K562 (cell line): ENCODE data around the gene NAV2. TPM values are rescaled to one million over a fixed set of nuclear protein-coding genes. Genes with fewer than 3 reads are reported as not detected.

Experiments used
- ATAC-seq: fragments of 200-7000 bp; cut with Tn5 transposase; 3 replicates; pipeline ENCODE4 v1.9.1; 2020; ENCODE audit warnings: moderate library complexity
- BruUV-seq: library from RNA; stranded (reverse); fragments of 400-500 nt; replicated peaks from 2 replicates; lab custom pipeline; 2021; lab: Mats Ljungman, UMichigan
- CTCF ChIA-PET: fragments of 300-600 bp; formaldehyde crosslinking; extraction: SDS; loops from one replicate; lab custom pipeline; 2021; ENCODE audit warnings: low intra/inter-chr PET ratio; lab: Yijun Ruan, JAX
- POLR2A ChIA-PET: fragments of 300-600, 350-650 bp; sonication (Branson Sonifier 250); formaldehyde crosslinking; extraction: SDS; loops from one replicate; lab custom pipeline; 2021; ENCODE audit warnings: antibody characterized with exemption, inconsistent platforms; lab: Yijun Ruan, JAX
- DNase-seq, 4 experiments: peaks; one replicate each; pipeline versions ENCODE4 v3.0.0 to v3.0.0-alpha.2; 2011 to 2018; ENCODE audit warnings: low spot score in 3 of 4, mixed read lengths in 3 of 4; ENCODE audit errors: extremely low read depth in 1 of 4
- FAIRE-seq: peaks from 2 replicates; lab custom pipeline; 2011; peaks lifted over from hg19 to GRCh38; lab: Jason Lieb, UNC
- H2AFZ ChIP-seq: 2 replicates; pipeline ENCODE4 v1.6.0; 2011; ENCODE audit warnings: low read depth, low read length, control low read depth, inconsistent platforms
- H3K27ac ChIP-seq: fragments of 200-600 bp; 3 replicates; pipeline ENCODE4 v1.8.0; 2011; ENCODE audit warnings: low read depth, mild to moderate bottlenecking, control low read depth, inconsistent platforms, low read length, moderate library complexity, mixed read lengths; ENCODE audit errors: extremely low read depth
- H3K27me3 ChIP-seq, 2 experiments: fragments of 300-600 bp in 1 of 2; 2 replicates in 1 of 2; 3 replicates in 1 of 2; pipeline versions ENCODE4 v1.6.0 to v1.8.0; 2011; ENCODE audit warnings: inconsistent platforms in 2 of 2, low read length in 2 of 2, mild to moderate bottlenecking in 1 of 2, mixed read lengths in 1 of 2, moderate library complexity in 1 of 2; ENCODE audit not compliant: control insufficient read depth in 2 of 2, insufficient read depth in 2 of 2
- H3K36me3 ChIP-seq: fragments of 300-600 bp; 3 replicates; pipeline ENCODE4 v1.8.0; 2011; ENCODE audit warnings: mild to moderate bottlenecking, low read length, inconsistent platforms; ENCODE audit not compliant: control insufficient read depth, insufficient read depth
- H3K4me1 ChIP-seq, 2 experiments: fragments of 200-600 bp in 1 of 2; replicated peaks in 1 of 2; 2 replicates in 1 of 2; 3 replicates in 1 of 2; pipeline versions ENCODE4 v1.5.1 to v1.8.0; 2011; ENCODE audit warnings: inconsistent platforms in 2 of 2, low read length in 2 of 2, mild to moderate bottlenecking in 1 of 2, mixed read lengths in 1 of 2, moderate library complexity in 1 of 2; ENCODE audit not compliant: control insufficient read depth in 2 of 2, insufficient read depth in 2 of 2
- H3K4me2 ChIP-seq: 2 replicates; pipeline ENCODE4 v1.6.1; 2011; ENCODE audit warnings: low read length, control low read depth, inconsistent platforms, mixed read lengths; ENCODE audit not compliant: insufficient read depth
- H3K4me3 ChIP-seq: fragments of 200-600 bp; sonication (generic), shearing (Covaris generic); 2 replicates; pipeline ENCODE4 v1.5.1; 2016; ENCODE audit warnings: control low read depth, inconsistent platforms
- H3K79me2 ChIP-seq: fragments of 200-600 bp; 3 replicates; pipeline ENCODE4 v1.8.0; 2011; ENCODE audit warnings: low read length, inconsistent platforms; ENCODE audit not compliant: control insufficient read depth, insufficient read depth
- H3K9ac ChIP-seq, 2 experiments: 2 replicates each; pipeline versions ENCODE4 v1.6.0 to v1.6.1; 2011; ENCODE audit warnings: low read depth in 2 of 2, low read length in 2 of 2, control low read depth in 1 of 2, inconsistent platforms in 1 of 2, mild to moderate bottlenecking in 1 of 2, mixed read lengths in 1 of 2; ENCODE audit not compliant: insufficient read depth in 1 of 2
- H3K9me1 ChIP-seq: one replicate; pipeline ENCODE4 v1.6.0; 2011; ENCODE audit warnings: inconsistent platforms, mild to moderate bottlenecking, low read length, moderate library complexity; ENCODE audit not compliant: control insufficient read depth, insufficient read depth
- H3K9me3 ChIP-seq: replicated peaks from 2 replicates; pipeline ENCODE4 v1.5.1; 2011; ENCODE audit warnings: low read depth, low read length, inconsistent platforms; ENCODE audit not compliant: control insufficient read depth, insufficient read depth
- H4K20me1 ChIP-seq: replicated peaks from 2 replicates; pipeline ENCODE4 v1.6.1; 2011; ENCODE audit warnings: low read length, inconsistent platforms, mixed read lengths; ENCODE audit not compliant: control insufficient read depth, insufficient read depth
- CBFB ChIP-seq: sonication (generic); formaldehyde crosslinking; IDR thresholded peaks from 2 replicates; pipeline ENCODE4 v1.4.0; 2020; ENCODE audit warnings: mild to moderate bottlenecking, missing genetic modification reagents
- ETS2 ChIP-seq: IDR thresholded peaks from 2 replicates; pipeline ENCODE4 v1.6.1; 2016; ENCODE audit warnings: borderline replicate concordance, missing genetic modification characterization, mild to moderate bottlenecking, moderate library complexity, missing compliant biosample characterization; ENCODE audit not compliant: poor library complexity, severe bottlenecking
- GTF2E2 ChIP-seq: fragments of 200-800 bp; sonication (Bioruptor generic); IDR thresholded peaks from 2 replicates; pipeline ENCODE4 v1.6.1; 2016; ENCODE audit warnings: missing genetic modification characterization, missing compliant biosample characterization
- HNRNPUL1 ChIP-seq: fragments of 200-400 bp; formaldehyde crosslinking; IDR thresholded peaks from 2 replicates; pipeline ENCODE4 v1.6.1; 2017; ENCODE audit warnings: low read length
- ILF3 ChIP-seq: fragments of 450-650 bp; IDR thresholded peaks from 2 replicates; pipeline ENCODE4 v1.6.1; 2018; ENCODE audit warnings: antibody characterized with exemption, mild to moderate bottlenecking, moderate library complexity, borderline replicate concordance
- MED1 ChIP-seq: sonication (generic); formaldehyde crosslinking; IDR thresholded peaks from 2 replicates; pipeline ENCODE4 v1.8.1; 2023; ENCODE audit warnings: missing genetic modification reagents, borderline replicate concordance
- NFE2L1 ChIP-seq: fragments of 450-650 bp; IDR thresholded peaks from 2 replicates; pipeline ENCODE4 v1.6.1; 2016; ENCODE audit warnings: missing genetic modification characterization, low read depth, mild to moderate bottlenecking, missing compliant biosample characterization, moderate library complexity, borderline replicate concordance
- PHF8 ChIP-seq: fragments of 200-600 bp; sonication (generic); IDR thresholded peaks from 2 replicates; pipeline ENCODE4 v1.6.1; 2012; ENCODE audit warnings: mixed run types, mild to moderate bottlenecking, inconsistent platforms, low read length, moderate library complexity, borderline replicate concordance
- RB1 ChIP-seq: fragments of 450-650 bp; IDR thresholded peaks from 2 replicates; pipeline ENCODE4 v1.6.1; 2017; ENCODE audit warnings: low read depth, mild to moderate bottlenecking
- RBM22 ChIP-seq: fragments of 200-400 bp; formaldehyde crosslinking; IDR thresholded peaks from 2 replicates; pipeline ENCODE4 v1.6.1; 2018; ENCODE audit warnings: low read length, low read depth; ENCODE audit not compliant: poor library complexity, severe bottlenecking
- RUNX1 ChIP-seq: sonication (generic); IDR thresholded peaks from 2 replicates; pipeline ENCODE4 v1.6.1; 2016; ENCODE audit warnings: antibody characterized with exemption, low read depth
- U2AF1 ChIP-seq: fragments of 200-400 bp; formaldehyde crosslinking; optimal IDR thresholded peaks from 2 replicates; pipeline ENCODE3; 2017; ENCODE audit warnings: mild to moderate bottlenecking, low read depth, low read length, moderate library complexity
- ZNF277 ChIP-seq: fragments of 250-450 bp; sonication (Bioruptor Pico); IDR thresholded peaks from 2 replicates; pipeline ENCODE4 v1.8.0; 2022; ENCODE audit warnings: inconsistent platforms, mild to moderate bottlenecking, moderate library complexity, borderline replicate concordance
- ZNF311 ChIP-seq: fragments of 250-450 bp; sonication (Bioruptor Pico); IDR thresholded peaks from 2 replicates; pipeline ENCODE4 v1.4.0; 2020; ENCODE audit warnings: mild to moderate bottlenecking, moderate library complexity
- ZNF79 ChIP-seq: fragments of 250-450 bp; sonication (Bioruptor Pico); IDR thresholded peaks from 2 replicates; pipeline ENCODE4 v1.4.0; 2020; ENCODE audit warnings: low read depth, mild to moderate bottlenecking, moderate library complexity
- WGBS: fragments of 100-300 bp; shearing (Covaris generic); methylation state at CpG from one replicate; pipeline ENCODE4 v1.1.6; 2016; ENCODE audit warnings: low coverage, mixed read lengths; ENCODE audit not compliant: insufficient coverage; ENCODE audit errors: missing lambda C conversion rate; 5-methylcytosine and 5-hydroxymethylcytosine counted together
- in situ Hi-C: fragments of 300-500 bp; cut with MboI; formaldehyde crosslinking; loops from 4 replicates; pipeline ENCODE4 v1.15.0; 2018; ENCODE audit warnings: inconsistent platforms, mixed read lengths
- intact Hi-C: fragments of 100-400 bp; cut with micrococcal nuclease; formaldehyde crosslinking; loops from 2 replicates; pipeline ENCODE4 v1.14.2; 2022
- polyA plus RNA-seq, 8 experiments: library from polyadenylated mRNA; depleted of rRNA in 4 of 8; stranded (reverse) in 5 of 8; unstranded in 3 of 8; fragments of >200 nt; fragmentation: Nextera tagmentation in 2 of 8; fragmentation: Illumina TruSeq in 1 of 8; extraction: Ambion mirVana in 2 of 8; extraction: Trizol in 1 of 8; gene quantifications; 2 replicates each; pipeline versions ENCODE4 v1.2.1 to v1.2.3, GENCODE V29; 2011 to 2014; ENCODE audit warnings: inconsistent platforms in 1 of 8, missing spikeins in 1 of 8
- total RNA-seq, 7 experiments: library from RNA; depleted of rRNA in 6 of 7; stranded (reverse); fragments of >200 nt in 6 of 7; fragmentation: Illumina TruSeq in 2 of 7; extraction: Trizol in 2 of 7; gene quantifications; 2 replicates each; pipeline versions ENCODE4 v1.2.1 to v1.2.3, GENCODE V29; 2011 to 2021; ENCODE audit warnings: low replicate concordance in 1 of 7

Gene NAV2
- total and polyA plus RNA-seq, 9 of the 15 experiments (the other 6 are each of a cell fraction or from before 2014, with no cell fraction given) = 0.03 to 0.35 (median 0.05) TPM

GRCh38 chr11:19895776-19896175 lies 183.1 kb downstream of the NAV2 start:
- BruUV-seq = no TSS peak
- CTCF ChIA-PET = no interaction called here
- TF ChIP-seq PHF8 (no peak), RUNX1 (no peak), ILF3 (no peak), ZNF311 (no peak), RB1 (no peak), ZNF277 (no peak), NFE2L1 (tag) (no peak), GTF2E2 (tag) (no peak), MED1 (CRISPR knock-in tag) (no peak), HNRNPUL1 (no peak), U2AF1 (no peak), CBFB (CRISPR knock-in tag) (no peak), ETS2 (tag) (no peak), RBM22 (no peak), ZNF79 (CRISPR knock-in tag) (no peak)
- TF ChIP-seq, all 486 proteins: peak for 0
- DNase-seq = no peak
- no peak overlapping the region for H3K4me3 ChIP-seq
- H3K4me2 ChIP-seq = no peak overlapping the region
- in situ Hi-C loops (loop anchor here (25.0 kb wide), 1 partner anchor 583 kb away; no protein-coding TSS in a partner anchor), intact Hi-C loops (no loop called here)
- H3K9me3 ChIP-seq = no peaks in the 10 kb centered on the region
- ATAC-seq = no peak
- H3K27me3 ChIP-seq = peaks cover 5 to 13% of the 10 kb centered on the region in 2 experiments; a peak in 2 of 5 replicates
- POLR2A ChIA-PET = interaction anchor here (0.7 kb wide), 1 partner anchor 449 kb away, joined by 3 read pairs; no protein-coding TSS in a partner anchor
- H3K36me3 ChIP-seq = no peaks in the 10 kb centered on the region
- no peaks in the 10 kb centered on the region for H4K20me1 ChIP-seq
- no peak overlapping the region for H2AFZ ChIP-seq
- no peak overlapping the region for H3K27ac ChIP-seq
- H3K9me1 ChIP-seq = no peaks in the 10 kb centered on the region
- WGBS = 2% methylated on average over 5 of the region's 5 CpGs
- H3K79me2 ChIP-seq = no peaks in the 10 kb centered on the region
- FAIRE-seq = no peak
- H3K9ac ChIP-seq = no peak overlapping the region
- no peaks in the 10 kb centered on the region for H3K4me1 ChIP-seq
